Measurements from ENCODE around the gene ZMYND11.

DNA sequence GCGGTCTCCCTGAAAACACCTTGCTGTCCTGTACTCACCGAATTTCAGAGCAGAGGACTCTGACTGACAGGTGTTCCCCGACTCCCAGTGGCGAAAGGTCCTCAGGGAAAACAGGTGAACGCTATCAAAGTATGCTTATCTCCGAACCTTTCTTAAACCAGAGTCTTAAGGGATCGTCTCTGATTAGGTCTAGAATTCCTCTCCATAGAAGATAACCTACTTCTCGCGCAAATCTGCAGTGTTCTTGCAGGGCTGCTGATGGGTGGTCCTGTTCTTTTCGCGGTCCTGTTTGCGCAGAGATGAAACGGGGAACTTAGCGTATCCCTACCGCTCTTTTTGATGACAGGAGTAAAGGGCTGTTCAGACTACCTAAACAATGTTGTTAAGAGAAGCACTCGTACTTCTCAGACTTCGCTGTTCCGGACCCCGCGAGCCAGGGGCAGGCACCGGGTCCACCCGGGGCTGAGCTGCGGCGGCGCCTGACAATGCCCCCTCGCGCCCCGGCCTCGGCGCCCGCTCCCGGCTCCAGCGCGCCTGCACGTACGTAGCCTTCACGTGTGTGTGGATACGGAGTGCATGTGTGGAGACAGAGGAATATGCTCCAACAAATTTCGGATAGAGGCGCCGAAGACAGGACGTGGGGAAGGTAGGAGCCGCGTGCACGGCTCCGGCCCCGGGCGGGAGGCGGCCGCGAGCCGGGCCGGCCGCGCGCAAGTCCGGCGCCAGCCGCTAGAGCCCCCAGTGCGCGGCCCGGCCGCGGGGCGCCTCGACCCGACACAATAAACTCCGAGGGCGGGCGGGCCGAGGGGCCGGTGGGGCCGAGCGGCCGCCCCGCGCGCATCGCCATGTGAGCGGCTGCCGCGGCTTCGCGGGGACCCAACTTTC is 766 bp upstream of the ZMYND11 start:
- TF ChIP-seq, protein P1, sequence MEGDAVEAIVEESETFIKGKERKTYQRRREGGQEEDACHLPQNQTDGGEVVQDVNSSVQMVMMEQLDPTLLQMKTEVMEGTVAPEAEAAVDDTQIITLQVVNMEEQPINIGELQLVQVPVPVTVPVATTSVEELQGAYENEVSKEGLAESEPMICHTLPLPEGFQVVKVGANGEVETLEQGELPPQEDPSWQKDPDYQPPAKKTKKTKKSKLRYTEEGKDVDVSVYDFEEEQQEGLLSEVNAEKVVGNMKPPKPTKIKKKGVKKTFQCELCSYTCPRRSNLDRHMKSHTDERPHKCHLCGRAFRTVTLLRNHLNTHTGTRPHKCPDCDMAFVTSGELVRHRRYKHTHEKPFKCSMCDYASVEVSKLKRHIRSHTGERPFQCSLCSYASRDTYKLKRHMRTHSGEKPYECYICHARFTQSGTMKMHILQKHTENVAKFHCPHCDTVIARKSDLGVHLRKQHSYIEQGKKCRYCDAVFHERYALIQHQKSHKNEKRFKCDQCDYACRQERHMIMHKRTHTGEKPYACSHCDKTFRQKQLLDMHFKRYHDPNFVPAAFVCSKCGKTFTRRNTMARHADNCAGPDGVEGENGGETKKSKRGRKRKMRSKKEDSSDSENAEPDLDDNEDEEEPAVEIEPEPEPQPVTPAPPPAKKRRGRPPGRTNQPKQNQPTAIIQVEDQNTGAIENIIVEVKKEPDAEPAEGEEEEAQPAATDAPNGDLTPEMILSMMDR (IDR thresholded peaks at IDR 0.05; ENCODE audit: low read length), result no peak
- no peak for TF ChIP-seq EZH2 (IDR thresholded peaks at IDR 0.05; ENCODE audit: borderline replicate concordance, low read length)

All from OCI-LY1 (cell line).